GM21447 (cell line): ENCODE data around the gene NCAM1.

ENCODE experiments used
- ATAC-seq: cut with Tn5 transposase; IDR thresholded peaks from one replicate; pipeline ENCODE4 v1.9.1; 2021; ENCODE audit not compliant: unreplicated experiment

Gene NCAM1

DNA sequence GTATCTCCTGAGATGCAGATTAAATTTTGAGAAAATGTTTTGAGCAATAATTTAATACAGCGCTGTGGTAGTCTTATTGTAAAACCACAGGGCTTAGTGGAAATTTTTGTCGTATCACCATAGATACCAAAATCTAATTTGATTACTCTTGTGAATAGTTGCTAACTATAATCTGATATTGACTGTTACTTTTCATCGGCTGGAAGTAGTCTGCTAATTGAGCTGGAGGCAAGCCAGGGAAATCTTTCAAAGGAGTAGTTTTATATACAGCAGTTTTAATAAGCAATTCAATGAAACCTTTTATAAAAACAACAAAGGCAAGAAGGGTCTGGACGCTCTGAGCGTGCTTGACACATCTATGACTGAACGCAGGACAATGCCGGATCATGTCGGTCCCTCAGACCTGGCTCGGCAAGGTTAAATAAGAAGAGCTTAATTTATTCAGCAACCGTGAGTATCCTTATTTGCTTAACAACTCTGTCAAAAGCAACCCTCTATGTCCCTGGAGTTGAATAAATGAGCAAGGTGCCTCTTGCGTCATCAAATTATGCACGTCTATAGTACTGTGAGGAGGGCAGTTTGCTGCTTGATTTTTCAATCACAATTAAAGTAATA is 121.2 kb downstream of the NCAM1 start:
- ATAC-seq = no peak

DNA sequence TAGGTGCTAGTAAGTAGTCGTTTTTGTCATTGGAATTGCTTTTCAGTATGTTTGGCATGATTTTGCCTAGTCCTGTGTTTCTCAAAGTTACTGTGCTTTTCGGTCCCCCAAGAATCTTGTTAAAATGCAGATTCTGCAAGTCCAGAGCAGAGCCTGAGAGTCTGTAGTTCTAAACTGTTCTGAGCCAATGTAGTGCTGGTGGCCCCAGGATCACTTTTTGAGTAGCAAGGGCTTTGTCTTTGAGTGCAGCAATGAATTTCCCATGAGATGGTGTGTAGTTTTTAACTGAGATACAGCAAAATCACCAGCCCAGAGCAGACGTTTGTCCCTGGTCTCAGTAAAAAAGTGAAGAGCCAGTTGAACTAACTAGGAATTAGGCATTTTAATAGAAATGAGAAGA is 122.4 kb downstream of the NCAM1 start:
- no peak for ATAC-seq

DNA sequence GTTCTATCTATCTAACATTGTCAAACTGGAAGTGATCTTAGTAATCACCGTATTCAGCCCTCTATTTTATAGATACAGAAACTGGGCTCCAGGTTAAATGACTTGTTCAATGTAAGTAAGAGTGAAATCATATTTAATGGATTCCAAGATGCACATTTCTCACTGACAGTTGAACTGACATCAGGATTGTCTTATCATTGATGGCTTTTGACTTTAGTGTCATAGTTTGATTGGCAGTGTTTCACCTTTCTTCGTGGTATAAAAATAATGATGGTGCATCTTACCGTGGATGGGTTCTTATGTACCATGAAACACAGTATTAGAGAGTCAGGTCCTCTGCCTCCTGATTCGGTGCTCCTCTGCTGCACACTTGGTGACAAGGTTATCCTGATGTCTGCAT is 123.1 kb downstream of the NCAM1 start:
- no peak for ATAC-seq

- ATAC-seq = no peak
Observed at GRCh38 chr11:113085446-113085845, 124.2 kb downstream of the NCAM1 start.

DNA sequence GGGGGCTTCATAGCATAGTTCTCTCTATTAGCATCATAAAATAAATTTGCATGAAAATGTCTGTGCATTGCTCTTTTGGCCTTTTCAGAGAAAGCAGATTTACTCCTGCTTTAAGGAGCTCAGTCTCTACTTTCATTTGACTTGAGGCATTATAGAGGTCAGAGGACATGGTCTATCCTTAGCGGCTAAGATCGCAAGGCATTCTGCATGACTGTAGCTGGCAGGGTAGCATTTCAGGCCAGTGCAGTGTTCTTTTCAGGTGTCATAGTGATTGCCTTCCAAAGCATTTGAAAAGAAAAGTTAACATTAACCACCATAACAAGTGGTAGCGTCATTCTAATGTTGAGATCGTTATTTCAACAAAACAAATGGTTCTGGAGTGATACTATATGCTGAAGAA is 126.5 kb downstream of the NCAM1 start:
- no peak for ATAC-seq

- no peak for ATAC-seq
Observed at GRCh38 chr11:113090716-113091480, 129.7 kb downstream of the NCAM1 start.

DNA sequence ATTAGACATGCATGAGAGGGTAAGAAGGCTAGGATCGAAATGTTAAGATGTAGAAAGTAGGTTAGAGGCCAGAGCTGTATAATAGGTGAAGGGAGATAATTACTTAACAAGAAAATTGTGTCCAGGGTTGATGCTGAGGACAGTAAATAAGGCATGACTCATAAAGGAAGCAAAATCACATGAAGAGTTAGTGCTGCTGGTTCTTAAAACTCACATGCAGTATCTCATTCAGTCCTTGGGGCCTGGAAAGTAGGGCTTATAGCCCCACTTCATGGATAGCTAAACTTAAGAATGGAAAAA is 130.2 kb downstream of the NCAM1 start:
- no peak for ATAC-seq

- ATAC-seq = no peak
Observed at GRCh38 chr11:113096648-113097047, 135.4 kb downstream of the NCAM1 start.

DNA sequence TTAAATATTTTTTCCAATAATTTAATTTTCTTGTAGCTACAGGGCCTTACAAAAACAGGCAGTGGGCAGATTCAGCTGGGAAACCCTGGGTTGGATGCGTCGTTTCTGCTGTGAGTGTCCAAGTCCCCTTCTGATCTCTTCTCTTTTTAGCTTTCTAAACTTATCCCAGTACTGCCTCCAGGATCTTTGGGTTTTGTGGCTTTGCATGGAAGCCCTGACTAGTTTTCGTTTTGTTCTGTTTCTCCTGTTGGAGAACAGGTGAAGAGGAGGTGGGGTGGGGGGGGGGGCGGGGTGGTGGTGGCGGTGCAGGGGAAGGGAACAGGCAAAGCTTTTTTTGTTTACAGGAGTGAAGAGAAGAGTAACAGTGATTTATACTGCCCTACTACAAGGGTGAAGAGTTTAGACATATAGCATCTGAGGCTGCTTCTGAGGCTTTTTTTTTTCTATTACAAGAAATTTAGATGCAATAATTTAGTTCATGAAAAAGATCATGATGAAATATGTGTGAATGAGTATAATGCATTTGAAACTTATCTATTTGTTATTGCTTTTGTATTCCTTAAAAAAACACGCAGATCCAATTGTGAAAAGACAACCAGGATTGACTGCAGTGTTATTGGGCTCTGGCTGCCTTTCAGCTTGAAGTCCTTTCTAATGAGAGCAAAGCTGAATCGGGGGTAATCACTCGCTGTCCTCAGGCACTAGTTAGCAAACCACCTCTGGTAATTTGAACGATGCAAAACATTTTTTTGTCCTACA is 142.9 kb downstream of the NCAM1 start:
- no peak for ATAC-seq

DNA sequence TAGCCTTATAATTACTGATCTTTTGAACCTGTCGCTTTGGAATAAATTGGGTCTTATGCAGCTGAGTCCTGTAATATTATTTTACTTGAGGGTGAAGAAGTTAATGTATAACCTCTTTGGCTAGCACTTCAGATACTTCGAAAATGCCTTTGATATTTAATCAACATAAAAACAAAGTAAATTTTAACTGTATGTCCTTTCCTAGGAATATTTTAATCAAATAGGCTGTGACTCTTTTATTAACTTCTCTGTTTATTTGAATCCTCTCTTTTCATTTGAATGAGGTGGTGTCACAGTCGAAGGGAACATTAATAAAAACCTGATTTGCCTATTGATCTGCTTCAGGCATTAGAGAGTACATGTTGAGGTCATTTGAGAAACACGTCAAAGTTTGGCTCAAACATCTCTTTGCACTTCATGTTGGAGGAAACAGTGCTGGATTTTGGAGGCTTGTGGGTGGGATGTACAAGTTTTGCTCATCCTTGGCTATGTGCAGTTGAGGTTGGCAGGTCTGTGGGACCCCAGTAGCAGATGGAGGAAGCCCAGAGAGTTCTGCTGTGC is 143.6 kb downstream of the NCAM1 start:
- no peak for ATAC-seq

GRCh38 chr11:113105592-113105991 is 144.4 kb downstream of the NCAM1 start:
- no peak for ATAC-seq

- ATAC-seq = no peak
Observed at GRCh38 chr11:113106507-113106906, 145.3 kb downstream of the NCAM1 start.

GRCh38 chr11:113110046-113110445 is 148.8 kb downstream of the NCAM1 start:
- no peak for ATAC-seq

- ATAC-seq = no peak
Observed at GRCh38 chr11:113111156-113111555, 149.9 kb downstream of the NCAM1 start.

DNA sequence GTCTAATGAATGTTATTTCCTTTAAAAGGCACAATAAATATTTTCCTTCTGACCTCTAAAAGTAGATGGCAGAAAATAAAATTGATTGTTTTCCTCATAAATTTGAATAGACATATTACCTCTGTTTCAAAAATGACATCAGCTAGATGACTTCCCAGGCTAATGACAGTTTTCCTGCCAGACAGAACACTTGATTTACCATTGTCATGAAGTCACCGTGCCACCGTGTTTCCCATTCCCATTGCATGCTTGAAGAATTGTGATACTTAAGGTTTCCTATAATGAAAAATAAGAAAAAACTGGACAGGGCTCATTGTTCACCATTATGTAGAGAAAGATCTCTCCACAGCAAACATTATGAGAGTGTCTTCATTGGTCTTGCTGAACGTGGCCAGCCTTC is 151.1 kb downstream of the NCAM1 start:
- ATAC-seq = no peak

- ATAC-seq = no peak
Observed at GRCh38 chr11:113113801-113114704, 152.8 kb downstream of the NCAM1 start.

DNA sequence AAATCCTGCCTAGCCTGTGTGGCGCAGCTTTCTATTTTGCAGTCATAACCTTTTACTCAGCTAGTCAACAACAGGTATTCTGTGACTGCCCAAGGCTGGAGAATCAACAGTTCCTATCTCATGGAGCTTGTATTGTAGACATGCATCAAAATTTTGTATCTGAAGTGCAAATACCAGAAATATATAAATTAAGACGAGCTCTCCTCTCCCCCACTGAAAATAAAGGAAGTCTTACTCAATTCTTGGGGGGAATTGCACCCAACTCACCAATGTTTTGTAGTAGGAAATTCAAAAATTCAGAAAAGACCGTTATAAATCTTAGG is 153.4 kb downstream of the NCAM1 start:
- no peak for ATAC-seq

DNA sequence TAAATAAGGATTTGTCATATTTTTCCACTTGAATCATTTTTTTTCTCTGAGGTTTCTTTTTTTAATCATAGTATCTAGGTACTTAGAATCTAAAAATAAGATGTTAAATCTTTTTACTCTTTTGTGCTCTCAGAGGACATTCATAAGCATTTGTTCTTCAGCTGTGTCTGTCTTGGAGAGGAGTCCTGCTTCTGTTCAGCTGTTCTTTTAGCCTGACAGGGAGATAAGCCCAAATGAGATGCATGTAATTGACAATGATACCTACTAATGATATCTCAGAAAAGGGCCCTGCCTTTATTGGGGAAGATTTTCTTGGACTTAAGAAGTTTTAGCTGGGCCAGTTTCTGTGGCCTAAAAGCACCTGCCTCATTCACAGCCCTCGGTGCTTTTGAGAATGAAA is 156.9 kb downstream of the NCAM1 start:
- no peak for ATAC-seq

GRCh38 chr11:113119074-113119473 is 157.9 kb downstream of the NCAM1 start:
- ATAC-seq = no peak

DNA sequence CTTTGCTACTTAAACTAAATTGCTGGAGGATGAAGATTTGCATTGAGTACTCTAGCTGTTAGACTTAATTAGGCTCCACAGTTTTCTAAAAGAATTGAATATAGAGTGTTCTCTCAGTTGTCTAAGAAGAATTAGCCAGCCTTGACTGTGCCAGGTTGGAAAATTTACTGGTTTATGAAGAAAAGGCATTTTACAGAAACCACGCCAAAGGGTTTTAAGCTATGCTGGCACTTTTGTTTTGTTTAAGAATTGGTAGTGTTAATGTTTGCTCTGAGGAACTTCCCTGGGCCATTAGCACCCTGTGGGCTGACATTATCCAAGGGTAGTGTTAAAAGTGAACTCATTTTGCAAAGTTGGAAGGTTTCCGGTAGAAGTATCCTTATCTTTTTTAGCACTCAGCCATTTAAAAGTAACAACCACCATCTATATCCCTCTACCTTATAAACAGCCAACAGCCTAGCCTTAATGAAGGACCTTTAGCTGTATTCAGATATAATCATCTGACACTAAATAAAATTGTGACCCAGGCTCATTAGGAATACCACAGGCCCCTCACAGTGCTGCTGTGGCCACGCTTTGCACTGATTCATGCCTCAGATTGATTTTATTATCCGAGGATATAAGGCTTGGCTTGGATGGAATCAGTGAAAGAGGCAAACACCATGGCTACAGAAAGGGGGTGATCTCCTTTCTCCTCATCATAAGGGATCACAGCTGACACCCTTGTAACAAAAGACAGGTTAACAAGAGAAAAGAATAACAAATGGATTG is 158.9 kb downstream of the NCAM1 start:
- ATAC-seq = no peak
